Measurements from ENCODE around the gene SUMF1.

DNA sequence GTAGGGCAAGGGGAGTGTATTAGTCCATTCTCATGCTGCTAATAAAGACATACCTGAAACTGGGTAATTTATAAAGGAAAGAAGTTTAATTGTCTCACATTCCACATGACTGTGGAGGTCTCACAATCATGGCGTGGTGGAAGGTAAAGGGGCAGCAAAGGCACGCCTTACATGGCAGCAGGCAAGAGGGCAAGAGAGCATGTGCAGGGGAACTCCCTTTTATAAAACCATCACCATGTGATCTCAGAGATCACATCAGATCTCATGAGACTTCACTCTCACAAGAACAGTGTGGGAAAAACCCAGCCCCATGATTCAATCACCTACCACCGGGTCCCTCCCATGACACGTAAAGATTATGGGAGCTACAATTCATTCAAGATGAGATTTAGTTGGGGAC lies 41.4 kb downstream of the SUMF1 start:
- TF ChIP-seq, protein P1, sequence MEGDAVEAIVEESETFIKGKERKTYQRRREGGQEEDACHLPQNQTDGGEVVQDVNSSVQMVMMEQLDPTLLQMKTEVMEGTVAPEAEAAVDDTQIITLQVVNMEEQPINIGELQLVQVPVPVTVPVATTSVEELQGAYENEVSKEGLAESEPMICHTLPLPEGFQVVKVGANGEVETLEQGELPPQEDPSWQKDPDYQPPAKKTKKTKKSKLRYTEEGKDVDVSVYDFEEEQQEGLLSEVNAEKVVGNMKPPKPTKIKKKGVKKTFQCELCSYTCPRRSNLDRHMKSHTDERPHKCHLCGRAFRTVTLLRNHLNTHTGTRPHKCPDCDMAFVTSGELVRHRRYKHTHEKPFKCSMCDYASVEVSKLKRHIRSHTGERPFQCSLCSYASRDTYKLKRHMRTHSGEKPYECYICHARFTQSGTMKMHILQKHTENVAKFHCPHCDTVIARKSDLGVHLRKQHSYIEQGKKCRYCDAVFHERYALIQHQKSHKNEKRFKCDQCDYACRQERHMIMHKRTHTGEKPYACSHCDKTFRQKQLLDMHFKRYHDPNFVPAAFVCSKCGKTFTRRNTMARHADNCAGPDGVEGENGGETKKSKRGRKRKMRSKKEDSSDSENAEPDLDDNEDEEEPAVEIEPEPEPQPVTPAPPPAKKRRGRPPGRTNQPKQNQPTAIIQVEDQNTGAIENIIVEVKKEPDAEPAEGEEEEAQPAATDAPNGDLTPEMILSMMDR (IDR thresholded peaks at IDR 0.05), result no peak
- TF ChIP-seq POLR2A (IDR thresholded peaks at IDR 0.05), result no peak
